ENCODE data around the gene UBE2E2. TPM values are rescaled to one million over a fixed set of nuclear protein-coding genes. Genes with fewer than 3 reads are reported as not detected.
A peak's percentile ranks its signal among the peaks of the same experiment; 100 is the strongest.
"Not testable (repeated sequence)": the region's sequence is repeated elsewhere in the genome, so short reads cannot be mapped to it uniquely, and the experiment has no call there.

Gene UBE2E2
- total RNA-seq, result 31.7 and 46.6 TPM in 2 replicates

DNA sequence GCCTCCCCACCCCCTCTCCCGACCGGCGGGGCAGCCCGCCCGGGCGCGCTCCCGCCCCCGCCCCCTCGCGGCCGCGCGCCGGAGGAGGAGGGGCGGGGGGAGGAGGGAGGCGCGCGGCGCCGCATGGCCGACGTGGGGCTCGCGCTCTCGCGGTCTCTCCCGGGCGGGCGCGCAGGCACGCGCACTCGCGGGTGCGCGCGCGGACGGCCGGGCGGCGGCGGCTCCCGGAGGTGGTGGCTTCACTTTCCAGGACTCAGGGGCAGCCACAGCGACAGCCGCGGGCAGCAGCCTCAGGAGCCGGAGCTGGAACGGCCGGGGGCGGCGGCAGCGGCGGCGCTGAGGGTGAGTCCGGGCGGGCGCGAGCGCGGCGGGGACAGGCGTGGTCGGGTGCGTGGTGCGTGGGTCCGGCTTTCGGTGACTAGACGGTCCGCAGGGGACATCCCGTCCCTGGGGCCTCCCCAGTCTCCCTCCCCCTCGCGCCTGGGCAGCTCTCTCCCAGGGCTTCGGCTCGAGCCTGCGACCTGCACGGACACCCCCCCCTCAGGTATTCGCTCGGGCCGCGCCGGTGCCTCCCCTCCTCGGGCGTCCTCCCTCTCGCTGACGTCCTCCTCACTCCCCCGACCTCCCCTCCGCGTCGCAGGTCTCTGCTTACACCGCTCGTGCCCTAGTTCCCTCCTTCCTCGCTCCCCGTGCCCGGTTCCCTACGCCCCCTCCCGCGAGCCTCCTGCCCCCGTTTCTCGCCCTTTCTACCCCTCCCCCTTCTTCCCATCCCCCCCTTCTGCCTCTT lies at the start of gene UBE2E2:
UBE2E2 (plus strand) TSS at position 407 of the 787 bp plus-strand sequence.
- DNase-seq (ENCODE audit: extremely low read depth, low read depth, low spot score), result no peak

DNA sequence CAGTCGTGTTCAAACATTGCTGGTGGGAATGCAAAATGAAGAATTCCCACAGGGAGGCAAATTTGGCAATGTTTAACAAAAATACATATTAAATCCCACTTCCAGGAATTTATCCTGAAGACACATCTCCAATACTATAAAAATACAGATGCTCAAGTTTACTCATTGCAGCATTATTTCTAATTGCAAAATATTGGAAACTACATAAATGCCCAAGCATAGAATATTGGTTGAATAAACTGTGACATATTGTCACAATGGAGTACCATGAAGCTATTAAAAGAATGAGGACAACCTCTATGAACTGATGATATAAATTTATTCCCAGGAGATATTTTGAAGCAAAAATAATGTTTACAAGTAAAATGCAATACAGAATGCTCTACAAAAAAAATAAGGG lies 49.7 kb upstream of the UBE2E2 start:
- DNase-seq (ENCODE audit: extremely low read depth, low read depth, low spot score), result no peak

DNA sequence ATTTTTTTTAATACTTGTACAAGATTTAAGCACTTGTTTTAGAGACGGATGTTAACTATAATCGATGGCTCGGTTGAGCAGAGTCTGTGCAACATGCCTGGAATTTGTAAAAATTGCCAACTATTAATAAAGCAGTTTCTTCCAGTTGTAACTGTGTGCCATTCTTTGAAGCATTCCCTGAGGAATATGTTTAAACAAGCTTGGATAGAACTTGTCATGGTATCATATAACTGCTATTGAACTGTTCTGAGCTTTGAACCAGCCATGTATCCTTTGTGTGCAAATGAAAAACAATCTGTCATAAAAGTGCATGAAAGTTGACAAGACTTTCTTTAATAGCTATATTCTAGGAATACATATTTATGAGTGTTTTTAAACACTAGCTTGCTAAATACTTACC lies 45.8 kb upstream of the UBE2E2 start:
- DNase-seq (ENCODE audit: extremely low read depth, low read depth, low spot score), result no peak

DNA sequence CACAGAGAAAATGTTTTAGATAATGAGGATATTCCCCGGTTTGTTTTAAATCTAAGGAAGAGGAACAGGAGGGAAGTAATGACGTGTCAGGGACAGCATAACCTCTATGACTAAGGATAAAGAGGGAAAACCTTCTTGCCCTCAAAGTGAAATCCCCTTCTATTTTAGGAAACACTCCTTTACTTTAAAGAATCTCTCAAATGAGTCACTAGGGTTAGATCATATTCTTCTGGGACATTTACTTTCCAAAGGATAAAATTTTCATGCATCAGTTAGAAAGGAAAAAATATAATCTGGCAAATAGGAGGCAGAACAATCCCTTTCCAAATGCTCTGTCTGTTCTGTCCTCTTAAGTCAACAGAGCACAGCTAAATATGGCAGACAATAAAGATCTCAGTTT lies 43.2 kb upstream of the UBE2E2 start:
- peak; percentile 41 for DNase-seq (ENCODE audit: extremely low read depth, low read depth, low spot score)

DNA sequence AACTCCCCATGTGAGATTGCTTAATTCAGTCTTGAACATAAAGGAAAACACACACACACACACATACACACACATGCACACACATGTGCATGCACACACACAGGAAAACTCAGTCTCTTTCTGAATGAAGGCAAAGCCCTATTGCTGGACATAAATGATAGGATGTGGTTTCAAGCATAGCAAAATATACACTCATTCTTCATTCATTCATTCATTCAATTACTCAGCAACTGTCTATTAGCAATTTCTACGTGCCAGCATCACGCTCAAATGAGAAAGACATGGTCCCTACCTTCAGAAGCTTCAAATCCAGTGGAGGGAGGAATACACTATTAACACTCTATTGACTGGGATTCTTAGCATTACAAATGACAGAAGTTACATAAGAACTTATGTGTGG lies 41.8 kb upstream of the UBE2E2 start:
- DNase-seq (ENCODE audit: extremely low read depth, low read depth, low spot score), result no peak

DNA sequence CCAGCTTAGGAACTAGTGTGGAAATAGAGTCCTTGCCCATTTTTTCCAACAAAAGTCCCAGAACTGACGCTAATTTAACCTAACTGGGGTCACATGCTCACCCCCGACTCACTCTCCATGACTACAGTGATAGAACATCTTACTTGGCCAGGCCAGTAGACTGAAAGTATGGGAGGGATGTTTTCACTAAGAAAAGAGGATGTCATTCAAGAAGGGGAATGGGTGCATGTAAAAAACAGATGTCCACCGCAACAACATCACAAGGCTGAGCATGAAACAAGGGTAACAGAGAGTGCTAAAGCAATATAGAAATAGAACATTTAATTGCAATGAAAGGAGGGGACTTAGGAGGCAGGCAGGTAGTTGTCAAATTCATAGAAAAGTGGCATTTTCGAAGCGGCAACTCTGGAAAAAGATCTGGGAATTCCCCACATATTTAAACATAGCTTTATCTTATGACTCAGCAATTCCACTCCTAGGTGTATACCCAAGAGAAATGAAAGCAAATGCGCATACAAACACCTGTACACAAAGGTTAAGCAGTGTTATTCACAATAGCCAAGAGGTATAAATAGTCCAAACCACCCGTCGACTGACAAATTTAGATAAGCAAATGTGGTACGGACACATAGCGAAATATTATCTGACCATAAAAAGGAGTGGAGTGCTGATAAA lies 41.1 kb upstream of the UBE2E2 start:
- no peak for DNase-seq (ENCODE audit: extremely low read depth, low read depth, low spot score)

DNA sequence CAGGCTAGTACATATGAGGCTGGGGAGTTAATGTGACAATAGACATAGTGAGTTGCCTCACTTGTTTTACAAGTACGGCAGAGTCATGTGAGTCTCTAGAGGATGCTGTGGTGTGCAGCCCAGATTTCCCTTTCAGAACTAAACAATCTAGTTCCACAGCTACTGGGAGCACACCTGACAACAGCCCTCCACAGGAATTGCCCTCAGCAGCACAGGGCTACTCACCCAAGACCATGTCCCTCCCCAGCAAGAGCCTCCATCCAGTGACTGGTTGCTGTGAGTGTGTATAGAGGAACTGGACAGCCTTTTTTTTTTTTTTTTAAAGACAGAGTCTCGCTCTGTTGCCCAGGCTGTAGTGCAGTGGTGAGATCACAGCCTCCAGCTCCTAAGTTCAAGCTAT lies 40.2 kb upstream of the UBE2E2 start:
- no peak for DNase-seq (ENCODE audit: extremely low read depth, low read depth, low spot score)

DNA sequence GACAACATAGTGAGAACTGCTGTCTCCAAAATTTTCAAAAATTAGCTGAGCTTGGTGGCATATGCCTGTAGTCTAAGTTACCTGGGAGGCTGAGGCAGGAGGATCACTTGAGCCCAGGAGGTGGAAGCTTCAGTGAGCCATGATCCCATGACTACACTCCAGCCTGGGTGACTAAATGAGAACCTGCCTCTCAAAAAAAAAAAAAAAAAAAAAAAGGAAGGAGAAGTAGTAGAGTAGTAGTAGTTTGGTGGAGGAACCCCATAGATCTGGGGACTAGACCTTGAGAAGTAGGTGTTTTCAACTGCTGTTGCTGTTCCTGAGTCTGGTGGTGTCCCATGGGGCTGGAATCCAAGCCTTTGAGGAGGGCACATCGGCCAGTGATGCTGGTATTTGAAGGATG lies 38.4 kb upstream of the UBE2E2 start:
- DNase-seq (ENCODE audit: extremely low read depth, low read depth, low spot score), result no peak

DNA sequence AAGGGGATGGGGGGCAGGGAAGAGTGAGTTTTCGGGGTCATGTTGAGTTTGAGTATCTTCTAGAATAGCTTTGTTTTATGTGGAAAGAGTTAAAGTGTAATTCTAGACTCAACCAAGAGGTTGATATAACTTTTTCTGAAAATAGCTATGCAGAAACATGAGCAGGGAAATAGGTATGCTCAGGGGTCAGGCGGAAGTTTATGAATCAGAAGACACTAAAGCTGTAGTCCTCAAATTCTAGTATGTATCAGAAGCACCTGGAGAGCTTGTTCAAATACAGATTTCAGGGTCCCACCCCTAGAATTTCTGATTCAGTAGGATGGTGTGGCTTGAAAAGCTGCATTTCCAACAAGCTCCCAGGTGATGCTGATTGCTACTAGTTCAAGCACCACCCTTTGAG lies 37.6 kb upstream of the UBE2E2 start:
- DNase-seq (ENCODE audit: extremely low read depth, low read depth, low spot score), result no peak

DNA sequence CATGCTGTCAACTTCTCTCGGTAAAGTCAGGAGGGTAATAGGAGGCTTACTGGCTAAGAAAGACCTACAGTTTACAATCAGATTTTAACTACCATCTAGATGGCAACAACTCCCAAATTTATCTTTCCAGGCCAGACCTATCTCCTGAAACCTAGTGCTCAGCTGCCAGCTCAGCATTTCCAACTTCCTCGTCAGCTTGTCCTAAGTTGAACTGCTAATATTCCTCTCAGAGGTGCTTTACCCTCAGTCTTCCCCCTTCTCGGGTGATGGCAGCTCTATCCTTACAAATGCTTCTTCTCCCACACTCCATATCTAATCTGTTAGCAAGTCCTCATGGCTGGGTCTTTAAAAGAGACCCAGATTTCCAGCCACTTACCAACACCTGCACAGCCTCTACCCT lies 36.9 kb upstream of the UBE2E2 start:
- no peak for DNase-seq (ENCODE audit: extremely low read depth, low read depth, low spot score)

DNA sequence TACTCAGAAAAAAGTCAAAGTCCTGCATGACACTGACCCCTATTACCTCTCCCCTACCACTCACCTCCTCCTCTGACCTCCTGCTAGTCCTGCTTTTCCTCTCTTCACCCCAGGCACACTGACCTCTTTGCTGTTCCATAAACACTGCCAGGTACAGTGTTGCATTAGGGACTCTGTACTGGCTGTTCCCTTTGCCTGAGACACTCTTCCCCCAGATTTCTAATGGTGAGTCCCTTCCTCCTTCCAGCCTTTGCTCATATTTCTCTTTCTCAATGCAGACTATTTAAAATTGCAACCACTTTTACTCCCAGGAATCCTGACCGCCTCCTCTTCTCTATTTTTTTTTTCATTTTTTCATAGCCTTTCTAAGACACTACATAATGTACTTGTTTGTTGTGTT lies 36.3 kb upstream of the UBE2E2 start:
- DNase-seq (ENCODE audit: extremely low read depth, low read depth, low spot score), result no peak

DNA sequence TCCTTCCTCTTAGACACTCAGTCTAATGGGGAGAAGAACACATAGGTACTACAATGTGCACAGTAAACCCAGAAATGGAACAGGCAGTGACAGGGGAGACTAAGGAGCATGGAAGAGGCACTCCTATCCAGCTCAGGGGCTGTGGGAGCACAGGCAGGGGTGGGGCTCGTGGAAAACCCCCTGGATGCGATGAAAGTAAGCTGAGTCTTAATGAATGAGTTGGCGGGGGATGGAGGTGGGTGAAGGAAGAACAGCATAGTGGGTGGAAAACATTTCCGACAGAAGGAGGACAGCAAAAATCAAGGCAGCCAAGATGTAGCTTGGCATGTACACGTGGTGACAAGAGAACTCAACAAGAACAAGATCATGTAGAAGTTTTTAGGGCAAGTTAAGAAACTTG lies 33.6 kb upstream of the UBE2E2 start:
- no peak for DNase-seq (ENCODE audit: extremely low read depth, low read depth, low spot score)

DNA sequence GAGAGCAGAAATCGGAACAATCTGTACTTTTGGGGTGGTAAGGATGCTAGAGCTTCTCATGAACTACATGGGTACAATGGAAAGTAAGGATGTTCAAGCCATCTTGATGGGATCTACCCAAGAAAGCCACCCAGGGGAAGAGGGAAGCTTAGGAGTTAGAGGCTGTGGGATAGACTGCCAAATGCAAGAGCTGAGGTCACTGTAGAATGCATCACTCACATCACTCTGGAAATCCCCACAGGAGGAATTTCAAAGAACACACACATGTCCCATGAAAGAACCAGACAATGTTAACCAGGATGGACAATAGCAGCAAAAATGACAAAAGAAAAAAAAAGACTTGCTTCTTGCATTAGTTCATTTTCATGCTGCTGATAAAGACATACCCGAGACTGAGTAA lies 32.8 kb upstream of the UBE2E2 start:
- no peak for DNase-seq (ENCODE audit: extremely low read depth, low read depth, low spot score)

DNA sequence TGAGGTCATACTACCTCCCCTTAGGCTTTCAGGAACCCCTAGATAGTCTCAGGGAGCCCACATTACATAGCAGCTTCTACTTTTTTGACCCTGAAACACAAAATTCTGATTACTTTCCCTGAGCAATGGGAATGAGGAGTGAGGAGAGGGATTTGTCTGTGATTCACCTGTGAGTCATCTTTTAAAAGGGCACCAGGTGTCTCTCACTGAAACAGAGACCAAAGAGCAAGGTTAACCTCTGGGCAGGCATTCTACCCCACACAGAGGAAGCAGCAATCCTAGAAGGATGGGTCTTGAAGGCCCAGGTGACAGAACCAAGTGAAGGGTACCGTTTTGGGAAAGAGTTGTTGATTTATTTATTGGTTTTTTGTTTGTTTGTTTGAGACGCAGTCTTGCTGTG lies 31.1 kb upstream of the UBE2E2 start:
- DNase-seq (ENCODE audit: extremely low read depth, low read depth, low spot score), result no peak

DNA sequence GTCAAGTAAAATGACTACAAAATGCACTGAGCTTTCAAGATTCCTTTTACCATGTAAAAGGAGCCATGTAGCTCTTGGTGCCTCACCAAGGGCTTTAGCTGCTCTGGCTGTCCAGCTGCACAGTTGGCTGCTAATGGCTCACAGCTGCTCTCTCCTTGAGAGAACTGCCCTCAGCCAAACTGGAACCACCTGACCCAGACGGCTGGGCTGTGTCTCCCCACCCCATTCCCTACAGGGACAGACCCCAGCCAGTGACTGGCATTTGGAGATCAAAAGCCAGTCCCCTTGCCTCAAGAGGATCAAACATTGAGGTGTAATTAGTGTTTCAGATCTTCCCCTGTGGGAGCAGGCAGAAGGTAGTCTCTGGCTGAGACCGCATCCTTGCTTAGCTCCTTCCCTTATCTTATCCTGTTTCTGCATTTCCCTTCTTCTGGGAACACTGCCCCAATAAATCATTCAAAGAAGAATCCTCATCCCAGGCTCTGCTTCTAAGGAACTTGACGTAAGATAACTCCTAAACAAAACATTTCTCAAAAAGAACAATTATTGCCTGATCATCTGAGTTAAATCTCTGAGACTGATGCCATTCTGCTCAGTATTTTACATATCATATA lies 28.6 kb upstream of the UBE2E2 start:
- DNase-seq (ENCODE audit: extremely low read depth, low read depth, low spot score), result no peak

DNA sequence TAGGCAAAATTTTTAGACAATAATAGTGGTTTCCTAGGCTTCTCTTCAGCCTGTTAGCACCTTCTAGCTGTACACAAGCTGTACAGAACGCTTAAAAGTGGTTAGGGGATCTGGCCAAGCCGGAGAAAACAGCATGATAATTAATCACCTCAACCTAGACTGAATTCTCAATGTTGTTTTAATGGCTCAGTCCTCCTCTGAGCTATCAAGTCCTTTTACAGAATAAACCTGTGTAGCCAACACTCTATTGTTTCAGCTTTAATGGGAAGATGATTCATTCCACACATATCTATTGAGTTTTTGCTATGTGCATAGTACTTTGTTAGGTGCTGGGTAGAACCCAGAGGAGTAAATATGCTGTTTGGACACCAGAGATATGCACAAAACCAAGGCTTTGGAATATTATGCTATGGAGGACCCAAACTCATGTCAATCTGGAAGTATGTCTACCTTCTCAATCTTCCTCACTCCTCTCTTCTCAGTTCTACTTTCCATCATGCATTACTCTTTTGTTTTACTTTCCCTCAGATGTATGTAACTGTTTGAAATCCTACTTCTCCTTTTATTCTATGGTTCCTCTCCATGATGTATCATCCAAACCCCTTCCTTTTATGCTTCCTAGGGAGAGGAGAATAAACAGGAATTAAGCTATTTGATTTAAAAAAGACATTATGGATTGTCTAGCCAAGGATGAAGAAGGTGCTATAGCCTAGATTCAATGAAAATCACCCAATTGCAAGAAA lies 27.6 kb upstream of the UBE2E2 start:
- peak; percentile 25 for DNase-seq (ENCODE audit: extremely low read depth, low read depth, low spot score)

DNA sequence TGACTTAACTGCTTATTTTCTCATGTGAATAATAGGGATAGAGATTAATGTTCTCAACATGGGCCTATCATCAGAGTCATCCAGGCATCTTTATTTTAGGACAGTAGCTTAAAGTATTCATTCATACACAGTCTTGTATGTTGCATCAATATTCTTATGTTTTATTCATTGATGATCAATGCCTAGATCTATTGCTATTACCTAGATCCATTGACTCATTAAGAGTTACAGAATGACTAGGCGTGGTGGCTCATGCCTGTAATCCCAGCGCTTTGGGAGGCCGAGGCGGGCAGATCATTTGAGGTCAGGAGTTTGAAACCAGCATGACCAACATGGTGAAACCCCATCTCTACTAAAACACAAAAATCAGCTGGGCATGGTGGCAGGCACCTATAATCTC lies 26.3 kb upstream of the UBE2E2 start:
- DNase-seq (ENCODE audit: extremely low read depth, low read depth, low spot score), result not testable (repeated sequence)

DNA sequence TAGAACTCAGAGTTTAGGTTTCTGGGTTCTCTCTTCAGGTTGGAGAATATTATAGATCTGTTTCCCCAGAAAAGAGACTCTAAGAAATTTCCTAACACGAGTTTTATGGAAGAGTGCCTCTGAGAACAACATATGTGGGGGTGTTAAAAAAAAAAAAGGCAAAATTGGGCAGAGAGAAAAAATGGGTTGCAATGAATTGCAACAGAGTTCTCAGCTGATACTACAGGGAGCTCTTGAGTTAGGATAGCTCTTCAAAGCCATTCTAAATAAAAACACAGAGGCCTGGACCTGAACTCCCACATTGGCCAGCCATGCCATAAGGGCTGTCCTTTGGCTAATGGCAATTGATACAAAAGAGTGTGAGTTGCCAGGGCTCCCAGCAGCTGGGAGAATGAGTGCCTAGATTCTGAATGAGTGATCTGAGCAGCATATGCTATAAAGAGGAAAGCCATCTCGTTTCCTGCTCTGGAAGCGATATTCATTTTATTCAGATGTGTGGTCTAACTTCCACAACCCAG lies 20.1 kb upstream of the UBE2E2 start:
- DNase-seq (ENCODE audit: extremely low read depth, low read depth, low spot score), result no peak

DNA sequence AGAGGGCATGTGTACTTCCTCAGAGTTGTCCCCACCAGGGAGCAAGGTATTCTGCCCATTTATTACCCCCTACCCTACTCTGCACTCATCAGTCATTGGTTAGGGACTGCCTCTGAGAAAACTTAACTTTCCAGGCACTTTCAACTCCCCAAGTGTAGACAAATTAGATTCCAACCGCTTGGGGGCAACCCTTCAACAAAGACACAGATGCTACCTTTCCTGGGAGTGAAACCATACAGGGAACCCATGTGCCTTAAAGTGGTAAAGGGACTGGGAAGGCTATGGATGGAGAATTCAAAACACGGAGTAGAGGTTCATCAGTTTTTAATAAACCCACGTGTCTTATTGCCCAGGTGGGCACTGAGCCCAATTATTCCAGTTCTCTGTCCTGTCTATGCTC lies 19.4 kb upstream of the UBE2E2 start:
- peak; percentile 29 for DNase-seq (ENCODE audit: extremely low read depth, low read depth, low spot score)

DNA sequence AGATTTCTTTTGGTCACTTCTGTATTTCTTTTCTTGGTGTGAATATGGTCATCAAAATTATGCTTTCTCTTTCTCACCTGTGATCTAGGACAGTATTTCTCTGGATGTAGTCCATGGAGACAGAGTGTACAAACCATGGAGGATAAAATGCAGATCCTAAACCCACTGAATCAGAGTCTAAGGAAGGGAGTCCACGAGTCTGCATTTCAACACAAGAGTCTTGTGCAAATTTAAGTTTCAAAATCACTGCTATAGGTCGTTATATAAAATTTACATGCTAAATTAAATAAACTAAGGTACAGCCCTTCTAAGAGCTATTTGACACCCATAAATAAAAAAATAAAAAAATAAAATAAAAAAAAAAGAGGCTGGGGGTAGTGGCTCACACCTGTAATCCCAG lies 17.3 kb upstream of the UBE2E2 start:
- no peak for DNase-seq (ENCODE audit: extremely low read depth, low read depth, low spot score)

DNA sequence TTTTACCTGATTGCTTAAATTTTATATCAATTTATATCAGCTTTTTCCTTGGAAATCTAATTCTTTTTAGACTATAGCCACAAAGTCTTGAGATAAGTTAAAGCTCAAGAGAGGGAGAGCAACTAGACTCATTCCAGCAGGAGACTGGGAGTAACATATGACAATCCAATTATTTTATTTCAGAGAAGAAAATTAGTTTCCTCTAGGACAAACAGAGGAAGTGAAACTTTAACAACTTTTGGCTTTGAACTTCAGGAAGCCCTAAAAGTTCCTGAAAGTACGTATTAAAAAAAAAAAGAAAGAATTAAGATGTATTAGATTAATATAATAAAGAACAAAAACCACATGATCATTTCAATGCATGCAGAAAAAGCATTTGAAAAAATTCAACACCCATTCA lies 13.9 kb upstream of the UBE2E2 start:
- DNase-seq (ENCODE audit: extremely low read depth, low read depth, low spot score), result no peak
